Osteoblast (primary cell): ENCODE results near the gene COL13A1. TPM values are rescaled to one million over a fixed set of nuclear protein-coding genes. Genes with fewer than 3 reads are reported as not detected.

Experiments
- DNase-seq: peaks from one replicate; pipeline ENCODE4 v3.0.0; 2011; ENCODE audit warnings: low spot score, mixed read lengths; ENCODE audit not compliant: insufficient read length; ENCODE audit errors: missing footprints
- H2AFZ ChIP-seq: 2 replicates; pipeline ENCODE4 v1.6.0; 2011; ENCODE audit warnings: mild to moderate bottlenecking, low read length
- H3K27ac ChIP-seq: 2 replicates; pipeline ENCODE4 v1.5.1; 2011; ENCODE audit warnings: mild to moderate bottlenecking, low read depth, low read length, moderate library complexity
- H3K27me3 ChIP-seq: 2 replicates; pipeline ENCODE4 v1.6.0; 2012; ENCODE audit warnings: mild to moderate bottlenecking, control low read depth, inconsistent platforms, low read length, moderate library complexity; ENCODE audit not compliant: insufficient read depth
- H3K36me3 ChIP-seq: 2 replicates; pipeline ENCODE4 v1.5.1; 2011; ENCODE audit warnings: mild to moderate bottlenecking, low read length, control low read depth, moderate library complexity; ENCODE audit not compliant: insufficient read depth
- H3K4me1 ChIP-seq: 2 replicates; pipeline ENCODE4 v1.5.1; 2011; ENCODE audit warnings: mild to moderate bottlenecking, low read length, control low read depth, moderate library complexity; ENCODE audit not compliant: insufficient read depth
- H3K4me2 ChIP-seq: 2 replicates; pipeline ENCODE4 v1.6.0; 2011; ENCODE audit warnings: mild to moderate bottlenecking, low read length; ENCODE audit not compliant: insufficient read depth
- H3K4me3 ChIP-seq: fragments of 200-600 bp; sonication (generic); 3 replicates; pipeline ENCODE4 v1.5.1; 2012; ENCODE audit warnings: mild to moderate bottlenecking, low read length, inconsistent platforms; ENCODE audit not compliant: insufficient read depth
- H3K79me2 ChIP-seq: 2 replicates; pipeline ENCODE4 v1.6.0; 2012; ENCODE audit warnings: mild to moderate bottlenecking, low read length, control low read depth, inconsistent platforms; ENCODE audit not compliant: insufficient read depth
- H3K9me3 ChIP-seq: 2 replicates; pipeline ENCODE4 v1.5.1; 2011; ENCODE audit warnings: low read depth, low read length, control low read depth
- H4K20me1 ChIP-seq: 2 replicates; pipeline ENCODE4 v1.6.0; 2012; ENCODE audit warnings: mild to moderate bottlenecking, low read length, control low read depth; ENCODE audit not compliant: insufficient read depth
- total RNA-seq: library from RNA; depleted of rRNA; stranded (reverse); fragments of >200 nt; gene quantifications from 2 replicates; pipeline ENCODE4 v1.2.3, GENCODE V29; 2012
- TF ChIP-seq, protein P1 (sequence below): IDR thresholded peaks from 2 replicates; pipeline ENCODE4 v1.5.1; 2011; ENCODE audit warnings: mild to moderate bottlenecking, low read depth, low read length, moderate library complexity; ENCODE audit errors: extremely low read depth

The COL13A1 gene
- total RNA-seq, 1 donor, result 1.1 TPM

DNA sequence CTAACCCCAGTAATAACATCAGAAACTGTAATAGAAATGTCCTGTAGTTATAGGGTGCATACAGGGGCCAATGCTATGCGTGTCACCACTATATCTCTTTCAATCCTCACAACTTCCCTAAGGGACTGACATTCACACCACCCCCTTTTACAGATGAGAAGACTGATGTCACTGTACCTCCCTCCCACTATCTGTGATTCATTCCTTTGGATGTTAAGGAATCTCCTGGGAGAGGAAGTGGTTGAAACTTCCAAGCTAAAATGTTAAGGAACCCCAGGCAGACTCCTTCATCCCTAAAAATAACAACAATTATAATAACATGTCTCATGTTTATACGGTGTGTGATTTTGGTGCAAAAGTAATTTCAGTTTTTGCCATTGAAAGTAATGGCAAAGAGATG lies 5.4 kb downstream of the COL13A1 start:
- Histone ChIP-seq H3K27me3 (no peaks in the 10 kb centered on the region), H4K20me1 (peaks cover 2% of the 10 kb centered on the region), H3K4me3 (peak overlapping the region; percentile 9), H3K4me1 (peaks cover 24% of the 10 kb centered on the region), H3K9me3 (no peaks in the 10 kb centered on the region), H3K36me3 (no peaks in the 10 kb centered on the region), H2AFZ (no peak overlapping the region), H3K79me2 (peaks cover 48% of the 10 kb centered on the region), H3K4me2 (peak overlapping the region; percentile 62), H3K27ac (peak overlapping the region; percentile 47)
- peak; percentile 93 for DNase-seq
- TF ChIP-seq, protein P1, sequence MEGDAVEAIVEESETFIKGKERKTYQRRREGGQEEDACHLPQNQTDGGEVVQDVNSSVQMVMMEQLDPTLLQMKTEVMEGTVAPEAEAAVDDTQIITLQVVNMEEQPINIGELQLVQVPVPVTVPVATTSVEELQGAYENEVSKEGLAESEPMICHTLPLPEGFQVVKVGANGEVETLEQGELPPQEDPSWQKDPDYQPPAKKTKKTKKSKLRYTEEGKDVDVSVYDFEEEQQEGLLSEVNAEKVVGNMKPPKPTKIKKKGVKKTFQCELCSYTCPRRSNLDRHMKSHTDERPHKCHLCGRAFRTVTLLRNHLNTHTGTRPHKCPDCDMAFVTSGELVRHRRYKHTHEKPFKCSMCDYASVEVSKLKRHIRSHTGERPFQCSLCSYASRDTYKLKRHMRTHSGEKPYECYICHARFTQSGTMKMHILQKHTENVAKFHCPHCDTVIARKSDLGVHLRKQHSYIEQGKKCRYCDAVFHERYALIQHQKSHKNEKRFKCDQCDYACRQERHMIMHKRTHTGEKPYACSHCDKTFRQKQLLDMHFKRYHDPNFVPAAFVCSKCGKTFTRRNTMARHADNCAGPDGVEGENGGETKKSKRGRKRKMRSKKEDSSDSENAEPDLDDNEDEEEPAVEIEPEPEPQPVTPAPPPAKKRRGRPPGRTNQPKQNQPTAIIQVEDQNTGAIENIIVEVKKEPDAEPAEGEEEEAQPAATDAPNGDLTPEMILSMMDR, result no peak

DNA sequence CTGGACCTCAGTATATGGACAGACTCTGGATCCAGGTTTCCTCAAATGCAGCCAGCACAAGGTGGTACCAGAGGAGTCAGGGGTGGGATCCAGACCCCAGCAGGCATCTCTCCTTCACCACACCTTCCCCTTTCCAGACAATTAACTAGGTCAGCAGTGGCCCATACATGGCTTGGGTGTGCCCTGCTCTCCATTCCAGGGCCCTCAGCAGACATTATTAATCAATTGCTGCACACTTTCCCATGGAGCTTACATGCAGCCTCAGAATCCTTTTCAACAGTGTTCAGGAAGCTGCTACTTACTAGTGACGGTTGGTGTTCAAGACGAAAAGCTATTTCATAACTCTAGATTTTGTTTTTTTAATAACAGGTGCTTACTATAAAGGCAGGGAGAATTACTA lies 6.0 kb downstream of the COL13A1 start:
- peaks cover 2% of the 10 kb centered on the region for H4K20me1 ChIP-seq
- no peak overlapping the region for H2AFZ ChIP-seq
- peak overlapping the region; percentile 9 for H3K4me3 ChIP-seq
- TF ChIP-seq, protein P1, result no peak
- peak overlapping the region; percentile 47 for H3K27ac ChIP-seq
- H3K4me1 ChIP-seq, result peaks cover 26% of the 10 kb centered on the region
- no peaks in the 10 kb centered on the region for H3K27me3 ChIP-seq
- H3K36me3 ChIP-seq, result no peaks in the 10 kb centered on the region
- no peaks in the 10 kb centered on the region for H3K9me3 ChIP-seq
- H3K79me2 ChIP-seq, result peaks cover 45% of the 10 kb centered on the region
- peak; percentile 91 for DNase-seq
- H3K4me2 ChIP-seq, result peak overlapping the region; percentile 62

DNA sequence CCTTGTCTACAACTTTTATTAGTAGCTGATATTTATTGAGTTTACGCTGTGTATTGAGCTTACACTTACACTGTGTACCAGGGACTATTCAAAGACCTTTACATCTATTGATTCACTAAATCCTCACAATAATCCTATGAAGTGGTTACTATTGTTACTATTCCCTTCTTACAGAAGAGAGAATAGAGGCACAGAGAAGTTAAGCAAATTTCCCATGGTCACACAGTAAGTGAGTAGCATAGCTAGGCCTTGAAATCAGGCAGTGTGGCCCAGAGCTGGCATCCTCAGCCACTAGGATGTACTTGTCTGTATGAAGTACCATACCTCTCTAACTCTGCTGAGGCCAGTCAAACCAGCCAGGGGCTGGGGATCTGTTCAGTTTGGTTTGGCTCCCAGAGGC lies 7.6 kb downstream of the COL13A1 start:
- Histone ChIP-seq H4K20me1 (peaks cover 4% of the 10 kb centered on the region), H3K27ac (no peak overlapping the region), H3K4me3 (no peak overlapping the region), H2AFZ (no peak overlapping the region), H3K36me3 (no peaks in the 10 kb centered on the region), H3K79me2 (peaks cover 50% of the 10 kb centered on the region), H3K4me1 (peaks cover 24% of the 10 kb centered on the region), H3K27me3 (no peaks in the 10 kb centered on the region), H3K9me3 (no peaks in the 10 kb centered on the region), H3K4me2 (no peak overlapping the region)
- DNase-seq, result no peak
- TF ChIP-seq, protein P1, result no peak

DNA sequence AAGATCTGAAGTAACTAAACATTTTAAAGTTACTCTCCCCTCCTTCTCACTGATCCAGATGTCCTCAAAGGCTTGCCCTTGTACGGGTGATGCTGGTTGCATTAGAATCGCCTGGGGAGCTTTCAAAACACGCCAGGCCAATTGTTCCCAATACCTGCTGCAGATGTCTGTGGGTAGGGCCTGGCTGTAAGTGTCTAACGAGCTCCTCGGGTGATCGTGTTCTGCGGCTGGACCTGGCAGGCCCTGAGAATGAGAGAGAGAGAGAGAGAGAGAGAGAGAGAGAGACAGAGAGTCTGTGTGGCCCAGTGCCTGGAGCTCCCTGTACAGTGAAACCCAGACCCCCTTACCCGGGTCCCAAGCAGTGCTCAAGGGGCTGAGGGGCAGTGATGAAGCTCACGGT lies 8.4 kb downstream of the COL13A1 start:
- Histone ChIP-seq H3K4me2 (no peak overlapping the region), H3K36me3 (no peaks in the 10 kb centered on the region), H3K4me3 (no peak overlapping the region), H4K20me1 (peaks cover 4% of the 10 kb centered on the region), H3K79me2 (peaks cover 50% of the 10 kb centered on the region), H2AFZ (no peak overlapping the region), H3K9me3 (no peaks in the 10 kb centered on the region), H3K27me3 (no peaks in the 10 kb centered on the region), H3K27ac (no peak overlapping the region), H3K4me1 (peaks cover 24% of the 10 kb centered on the region)
- no peak for DNase-seq
- TF ChIP-seq, protein P1, result no peak
